ENCODE measurements around the gene HEXA. TPM values are rescaled to one million over a fixed set of nuclear protein-coding genes. Genes with fewer than 3 reads are reported as not detected.

HEXA gene
- total and polyA plus RNA-seq, 2 of the 8 experiments (the other 6 are each of a cell fraction or from before 2014, with no cell fraction given): 52.5 to 73.7 TPM

DNA sequence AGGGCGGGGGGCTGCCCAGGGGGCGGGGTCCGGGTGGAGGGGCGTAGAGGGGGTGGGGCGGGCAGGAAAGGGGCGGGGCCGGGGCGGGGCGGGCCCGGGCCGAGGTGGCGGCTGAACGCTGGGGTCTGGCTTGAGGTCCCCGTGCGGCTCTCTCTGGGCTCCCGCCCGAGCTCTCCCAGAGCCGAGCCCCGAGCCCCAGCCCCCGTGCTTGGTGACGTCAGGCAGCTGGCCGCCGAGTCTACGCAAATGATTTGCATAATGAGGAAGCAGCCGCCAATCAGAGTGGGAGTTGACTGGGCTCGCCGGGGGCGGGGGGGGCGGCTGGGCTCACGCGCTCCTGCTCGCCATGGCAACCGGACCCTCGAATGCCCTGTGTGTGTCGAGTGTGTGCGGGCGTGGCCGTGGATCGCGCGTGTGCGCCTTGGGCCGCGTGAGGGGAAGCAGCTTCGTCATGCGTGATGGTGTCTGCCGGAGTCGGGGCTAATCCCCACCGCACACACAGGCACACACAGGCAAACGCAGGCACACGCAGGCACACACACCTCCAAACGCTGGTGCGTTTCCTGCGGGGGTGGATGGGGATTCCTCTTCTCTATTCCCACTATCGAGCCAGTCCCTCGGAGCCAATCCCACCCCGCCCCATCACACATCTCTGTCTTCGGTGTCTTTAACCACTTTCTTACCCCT is 55.7 kb downstream of the HEXA start, which contains the start of gene CELF6:
Gene CELF6, minus strand, starts transcription at position 173 of the 687 bp plus-strand sequence. CDS start 283 bp downstream, outside the sequence.
- no peak for FAIRE-seq
- no peak within 1 kb of the TSS for H2BK20ac ChIP-seq (ENCODE audit: low read length)
- no peak within 1 kb of the TSS for H3K23ac ChIP-seq (ENCODE audit: insufficient read length)
- no peak within 1 kb of the TSS for H2AK5ac ChIP-seq (ENCODE audit: low read depth, low read length)
- H3K79me1 ChIP-seq (ENCODE audit: low read depth, low read length): no peaks in the 10 kb centered on the region
- peak within 1 kb of the TSS; percentile 40; the same call in 1 of the 2 replicates for H2BK5ac ChIP-seq (ENCODE audit: low read depth, low read length)
- peak within 1 kb of the TSS; percentile 61 for H3K27ac ChIP-seq (ENCODE audit: low read depth, low read length)
- WGBS, 2 experiments (ENCODE audit: extremely low coverage in 1 of 2, insufficient coverage in 1 of 2, insufficient read length in 1 of 2, insufficient replicate concordance in 2 of 2, low coverage in 1 of 2, low lambda C conversion rate in 2 of 2, missing lambda C conversion rate in 1 of 2): 1% methylated on average over 33 of the region's 58 CpGs; no CpG with 5 or more reads in 1 of the 2 experiments
- peak within 1 kb of the TSS; percentile 79 for H3K56ac ChIP-seq (replicated peaks; ENCODE audit: insufficient read length, low read depth, low read length)
- H3K9ac ChIP-seq (replicated peaks in 1 of 4; ENCODE audit: extremely low read depth in 1 of 4, low read depth in 3 of 4, low read length in 3 of 4): peak within 1 kb of the TSS in 3 of 4 experiments; percentile 3 to 55 (median 48); a peak in 3 of 7 replicates
- H3K4me1 ChIP-seq (replicated peaks in 1 of 4; ENCODE audit: control insufficient read depth in 3 of 4, insufficient read depth in 4 of 4, low read length in 3 of 4): peaks cover 0 to 4% (median 0%) of the 10 kb centered on the region in 4 experiments; a peak in 1 of 7 replicates
- no peak within 1 kb of the TSS for H3K14ac ChIP-seq (ENCODE audit: insufficient read length)
- H2BK15ac ChIP-seq (ENCODE audit: low read length): peak within 1 kb of the TSS; percentile 97; the same call in 1 of the 2 replicates
- peak within 1 kb of the TSS; percentile 33 to 65 (median 56) for H3K4me3 ChIP-seq (ENCODE audit: extremely low read depth in 1 of 4, insufficient read depth in 2 of 4, low read depth in 3 of 4, low read length in 4 of 4)
- no peak within 1 kb of the TSS for H4K5ac ChIP-seq (ENCODE audit: insufficient read length, low read depth, low read length)
- POLR2A ChIA-PET (ENCODE audit: partially characterized antibody): interaction anchor here (0.6 to 2.4 kb wide), 5 partner anchors 11 to 909 kb away, joined by 3 to 6 read pairs (median 6); partner anchors contain the start of gene PKM
- CTCF ChIA-PET (ENCODE audit: partially characterized antibody): interaction anchor here (0.5 to 1.7 kb wide), 2 partner anchors 353 to 358 kb away, joined by 4 read pairs; no protein-coding TSS in a partner anchor
- 0 out of 2 replicates have a peak within 1 kb of the TSS, but pooled peaks have one; percentile 4 for H3K18ac ChIP-seq (ENCODE audit: extremely low read depth, low read length)
- H3K27me3 ChIP-seq (replicated peaks in 1 of 4; ENCODE audit: control insufficient read depth in 3 of 4, extremely low read depth in 1 of 4, insufficient read depth in 3 of 4, low read length in 3 of 4): peaks cover 5 to 26% (median 21%) of the 10 kb centered on the region in 4 experiments
- peak within 1 kb of the TSS; percentile 27; the same call in 1 of the 2 replicates for H2AFZ ChIP-seq (ENCODE audit: low read length)
- peaks cover 2 to 6% of the 10 kb centered on the region in 2 experiments for H4K20me1 ChIP-seq (replicated peaks in 1 of 2; ENCODE audit: control insufficient read depth in 1 of 2, insufficient read depth in 2 of 2, low read length in 2 of 2)
- DNase-seq (ENCODE audit: low read depth in 1 of 2, low spot score in 2 of 2): peak; percentile 73 to 92
- H2BK120ac ChIP-seq (replicated peaks; ENCODE audit: low read depth, low read length): no peak within 1 kb of the TSS
- H4K91ac ChIP-seq (replicated peaks; ENCODE audit: insufficient read length, low read length): no peak within 1 kb of the TSS
- H3K23me2 ChIP-seq (ENCODE audit: low read depth, low read length): peaks cover 4% of the 10 kb centered on the region
- H3K79me2 ChIP-seq (ENCODE audit: control insufficient read depth in 1 of 2, insufficient read depth in 2 of 2, low read length in 2 of 2): no peaks in the 10 kb centered on the region
- H4K8ac ChIP-seq (ENCODE audit: extremely low read depth, insufficient read depth, low read length): peak within 1 kb of the TSS; percentile 72; the same call in 1 of the 2 replicates
- no peaks in the 10 kb centered on the region for H3K36me3 ChIP-seq (ENCODE audit: control insufficient read depth in 2 of 4, insufficient read depth in 4 of 4, low read length in 3 of 4)
- peak within 1 kb of the TSS; percentile 77; the same call in 1 of the 2 replicates for H2BK12ac ChIP-seq (ENCODE audit: low read depth, low read length)
- H3K9me3 ChIP-seq (ENCODE audit: insufficient read depth in 2 of 2, low read depth in 1 of 2, low read length in 1 of 2): no peaks in the 10 kb centered on the region
- no peak within 1 kb of the TSS for H3K4ac ChIP-seq (replicated peaks; ENCODE audit: insufficient read length, low read depth, low read length)
- peak within 1 kb of the TSS; percentile 62 to 98 for H3K4me2 ChIP-seq (ENCODE audit: insufficient read depth in 1 of 2, low read depth in 2 of 2, low read length in 2 of 2)
- TF ChIP-seq RAD21 (IDR thresholded peaks at IDR 0.05 in 1 of 2, conservative IDR thresholded peaks at IDR 0.05 in 1 of 2; ENCODE audit: low read depth in 2 of 2, low read length in 2 of 2) (no peak), SIN3A (conservative IDR thresholded peaks at IDR 0.05 in 1 of 2, IDR thresholded peaks at IDR 0.05 in 1 of 2; ENCODE audit: low read depth in 1 of 2, low read length in 2 of 2) (peak in 1 of 2 experiments; percentile 31; a peak in 1 of 4 replicates), EGR1 (IDR thresholded peaks at IDR 0.05; ENCODE audit: borderline replicate concordance, low read depth, low read length) (no peak), SIRT6 (IDR thresholded peaks at IDR 0.05; ENCODE audit: low read length) (no peak), YY1 (IDR thresholded peaks at IDR 0.05; ENCODE audit: low read depth, low read length) (no peak), TEAD4 (IDR thresholded peaks at IDR 0.05; ENCODE audit: low read depth, low read length) (0 out of 2 replicates have a peak, but pooled peaks have one; percentile 6), JUN (IDR thresholded peaks at IDR 0.05; ENCODE audit: low read depth, low read length) (0 out of 2 replicates have a peak, but pooled peaks have one; percentile 20), SP1 (IDR thresholded peaks at IDR 0.05; ENCODE audit: low read depth, low read length) (no peak), RNF2 (IDR thresholded peaks at IDR 0.05; ENCODE audit: borderline replicate concordance, low read depth, low read length, missing control alignments, poor library complexity, severe bottlenecking) (no peak), NANOG (IDR thresholded peaks at IDR 0.05; ENCODE audit: insufficient read depth, low read depth, low read length, poor library complexity, severe bottlenecking) (no peak)
